Measurements from ENCODE around the gene SCCPDH. TPM values are rescaled to one million over a fixed set of nuclear protein-coding genes. Genes with fewer than 3 reads are reported as not detected.

The SCCPDH gene
- total RNA-seq, 1 experiment from 2014 or later: 26.1 TPM

DNA sequence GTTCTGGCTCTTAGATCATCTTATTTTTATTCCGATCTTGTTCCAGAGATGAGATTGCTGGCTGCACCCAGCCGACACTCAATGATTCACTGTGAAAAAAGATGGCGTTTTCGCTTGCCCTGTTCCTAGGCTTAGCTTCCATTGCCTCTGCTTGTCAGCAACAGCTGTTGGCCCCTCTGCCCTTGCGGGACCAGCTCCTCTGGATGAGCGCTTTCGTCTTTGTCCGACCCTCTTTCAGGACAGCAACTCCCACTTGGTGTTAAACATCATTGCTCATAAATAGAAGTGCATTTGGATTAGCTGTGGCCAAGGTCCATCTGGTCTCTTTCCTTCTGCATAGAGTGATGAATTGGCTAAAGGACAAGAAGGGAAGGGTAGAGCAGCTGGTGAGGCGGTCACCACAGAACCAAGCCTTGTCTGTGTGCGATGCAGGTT is 43.5 kb upstream of the SCCPDH start:
- intact Hi-C loops (cut with micrococcal nuclease; ENCODE audit: unreplicated experiment): no loop called here
- peaks cover 13% of the 10 kb centered on the region for H3K4me1 Mint-ChIP-seq (ENCODE audit: low read depth, unreplicated experiment)
- CTCF ChIA-PET: interaction anchor here (0.5 kb wide), 1 partner anchor 69 kb away, joined by 3 read pairs; no protein-coding TSS in a partner anchor
- H3K4me3 Mint-ChIP-seq (ENCODE audit: unreplicated experiment): no peak overlapping the region
- no peaks in the 10 kb centered on the region for H3K27me3 Mint-ChIP-seq (ENCODE audit: insufficient read depth, unreplicated experiment)
- H3K36me3 Mint-ChIP-seq (ENCODE audit: insufficient read depth, unreplicated experiment): no peaks in the 10 kb centered on the region
- POLR2A ChIA-PET: no interaction called here
- no TSS peak for BruUV-seq (replicated peaks)
- H3K27ac Mint-ChIP-seq (ENCODE audit: unreplicated experiment): no peak overlapping the region
- TF ChIP-seq, protein P1, sequence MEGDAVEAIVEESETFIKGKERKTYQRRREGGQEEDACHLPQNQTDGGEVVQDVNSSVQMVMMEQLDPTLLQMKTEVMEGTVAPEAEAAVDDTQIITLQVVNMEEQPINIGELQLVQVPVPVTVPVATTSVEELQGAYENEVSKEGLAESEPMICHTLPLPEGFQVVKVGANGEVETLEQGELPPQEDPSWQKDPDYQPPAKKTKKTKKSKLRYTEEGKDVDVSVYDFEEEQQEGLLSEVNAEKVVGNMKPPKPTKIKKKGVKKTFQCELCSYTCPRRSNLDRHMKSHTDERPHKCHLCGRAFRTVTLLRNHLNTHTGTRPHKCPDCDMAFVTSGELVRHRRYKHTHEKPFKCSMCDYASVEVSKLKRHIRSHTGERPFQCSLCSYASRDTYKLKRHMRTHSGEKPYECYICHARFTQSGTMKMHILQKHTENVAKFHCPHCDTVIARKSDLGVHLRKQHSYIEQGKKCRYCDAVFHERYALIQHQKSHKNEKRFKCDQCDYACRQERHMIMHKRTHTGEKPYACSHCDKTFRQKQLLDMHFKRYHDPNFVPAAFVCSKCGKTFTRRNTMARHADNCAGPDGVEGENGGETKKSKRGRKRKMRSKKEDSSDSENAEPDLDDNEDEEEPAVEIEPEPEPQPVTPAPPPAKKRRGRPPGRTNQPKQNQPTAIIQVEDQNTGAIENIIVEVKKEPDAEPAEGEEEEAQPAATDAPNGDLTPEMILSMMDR (IDR thresholded peaks at IDR 0.05; ENCODE audit: insufficient read depth in 1 of 2, low read depth in 1 of 2, low read length in 1 of 2, severe bottlenecking in 1 of 2, unreplicated experiment in 1 of 2): no peak
- no peaks in the 10 kb centered on the region for H3K27me3 ChIP-seq (replicated peaks; ENCODE audit: control insufficient read depth, insufficient read depth, low read length)
- H3K9me3 Mint-ChIP-seq (ENCODE audit: unreplicated experiment): no peaks in the 10 kb centered on the region
- H3K4me3 ChIP-seq (ENCODE audit: low read depth, low read length): no peak overlapping the region
- DNase-seq: no peak
- peaks cover 11% of the 10 kb centered on the region for H3K4me1 ChIP-seq
- H3K36me3 ChIP-seq (ENCODE audit: control insufficient read depth, insufficient read depth, low read length): no peaks in the 10 kb centered on the region
- no peaks in the 10 kb centered on the region for H3K9me3 ChIP-seq

DNA sequence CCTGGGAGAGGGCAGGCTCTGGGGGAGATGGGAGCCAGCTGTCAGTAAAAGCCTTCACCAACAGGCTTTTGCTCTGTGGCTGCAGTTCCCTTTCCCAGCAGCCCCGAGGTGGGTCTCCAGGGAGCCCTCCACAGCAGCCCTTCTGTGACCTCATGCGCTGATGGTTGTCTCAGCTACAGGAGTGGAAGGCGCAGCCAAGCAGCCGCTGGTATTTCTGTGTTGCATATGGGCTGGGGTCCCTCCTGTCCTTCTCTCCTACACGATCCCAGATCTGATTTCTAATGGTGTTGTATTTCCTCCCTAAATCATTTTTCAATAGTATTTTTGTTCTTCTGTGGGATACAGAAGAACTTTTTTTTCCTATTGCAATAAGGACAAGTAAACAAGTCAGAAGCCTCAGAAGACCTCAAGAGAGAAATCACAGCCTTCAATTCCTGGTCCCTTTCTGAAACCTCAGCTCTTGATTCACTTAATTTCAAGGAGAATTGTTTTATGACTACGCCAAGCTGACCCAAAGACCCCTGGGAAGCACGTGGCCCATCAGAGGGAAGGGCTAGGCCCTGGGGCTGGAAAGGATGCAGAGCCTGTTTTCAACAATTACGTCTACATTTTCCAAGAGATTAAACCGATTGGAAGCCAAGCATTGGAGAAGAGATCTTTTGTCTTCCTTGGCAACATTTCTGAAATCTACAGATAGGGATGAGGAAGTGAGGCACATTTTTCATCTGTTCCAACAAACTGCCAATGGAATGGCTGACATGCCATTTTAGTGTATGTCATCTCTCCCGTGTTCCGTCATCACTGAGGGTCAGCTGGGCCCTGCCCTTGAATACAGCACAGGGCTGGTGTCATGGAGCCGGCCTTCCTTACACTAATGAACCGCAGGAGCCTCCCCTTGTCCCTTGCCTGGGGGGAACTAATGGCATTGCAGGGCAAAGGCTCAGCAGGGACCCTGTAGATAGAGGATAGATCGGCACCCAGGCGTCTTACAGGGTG is 42.0 kb upstream of the SCCPDH start:
- Mint-ChIP-seq H3K9me3 (ENCODE audit: unreplicated experiment) (no peaks in the 10 kb centered on the region), H3K4me1 (ENCODE audit: low read depth, unreplicated experiment) (peaks cover 13% of the 10 kb centered on the region), H3K27me3 (ENCODE audit: insufficient read depth, unreplicated experiment) (no peaks in the 10 kb centered on the region), H3K27ac (ENCODE audit: unreplicated experiment) (no peak overlapping the region), H3K4me3 (ENCODE audit: unreplicated experiment) (no peak overlapping the region), H3K36me3 (ENCODE audit: insufficient read depth, unreplicated experiment) (no peaks in the 10 kb centered on the region)
- intact Hi-C loops (cut with micrococcal nuclease; ENCODE audit: unreplicated experiment): no loop called here
- no peak for DNase-seq
- ChIA-PET CTCF (no interaction called here), POLR2A (no interaction called here)
- Histone ChIP-seq H3K4me3 (ENCODE audit: low read depth, low read length) (no peak overlapping the region), H3K27me3 (replicated peaks; ENCODE audit: control insufficient read depth, insufficient read depth, low read length) (no peaks in the 10 kb centered on the region), H3K4me1 (peaks cover 11% of the 10 kb centered on the region), H3K36me3 (ENCODE audit: control insufficient read depth, insufficient read depth, low read length) (no peaks in the 10 kb centered on the region), H3K9me3 (no peaks in the 10 kb centered on the region)
- TF ChIP-seq, protein P1 (IDR thresholded peaks at IDR 0.05; ENCODE audit: insufficient read depth in 1 of 2, low read depth in 1 of 2, low read length in 1 of 2, severe bottlenecking in 1 of 2, unreplicated experiment in 1 of 2): no peak
- no TSS peak for BruUV-seq (replicated peaks)

DNA sequence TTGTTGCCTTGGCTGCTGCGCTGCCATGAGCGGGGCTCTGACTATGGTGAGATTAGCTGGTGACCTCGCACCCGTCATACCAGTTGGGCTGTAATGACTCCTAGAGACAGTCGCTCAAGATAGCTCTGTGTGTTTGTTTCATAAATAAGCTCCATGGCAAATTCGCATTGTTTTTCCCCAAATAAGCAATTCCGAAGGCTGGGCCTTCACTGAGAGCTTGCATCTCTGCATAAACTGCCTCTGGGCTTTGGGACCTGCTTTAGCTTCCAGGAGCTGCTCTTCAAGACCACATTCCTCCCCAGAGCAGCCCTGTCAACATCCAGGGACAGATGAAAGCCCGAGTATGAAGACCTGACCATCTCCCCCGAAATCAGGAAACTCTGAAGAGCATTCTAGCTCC is 40.7 kb upstream of the SCCPDH start:
- TF ChIP-seq, protein P1 (IDR thresholded peaks at IDR 0.05; ENCODE audit: insufficient read depth in 1 of 2, low read depth in 1 of 2, low read length in 1 of 2, severe bottlenecking in 1 of 2, unreplicated experiment in 1 of 2): no peak
- Mint-ChIP-seq H3K27me3 (ENCODE audit: insufficient read depth, unreplicated experiment) (no peaks in the 10 kb centered on the region), H3K4me3 (ENCODE audit: unreplicated experiment) (no peak overlapping the region), H3K9me3 (ENCODE audit: unreplicated experiment) (no peaks in the 10 kb centered on the region), H3K27ac (ENCODE audit: unreplicated experiment) (no peak overlapping the region), H3K36me3 (ENCODE audit: insufficient read depth, unreplicated experiment) (no peaks in the 10 kb centered on the region), H3K4me1 (ENCODE audit: low read depth, unreplicated experiment) (peaks cover 7% of the 10 kb centered on the region)
- ChIA-PET POLR2A (no interaction called here), CTCF (interaction anchor here (0.7 kb wide), 1 partner anchor 68 kb away, joined by 3 read pairs; no protein-coding TSS in a partner anchor)
- H3K27me3 ChIP-seq (replicated peaks; ENCODE audit: control insufficient read depth, insufficient read depth, low read length): no peaks in the 10 kb centered on the region
- no peaks in the 10 kb centered on the region for H3K9me3 ChIP-seq
- no TSS peak for BruUV-seq (replicated peaks)
- 0 out of 2 replicates have a peak, but pooled peaks cover 5% of the 10 kb centered on the region for H3K4me1 ChIP-seq
- no peaks in the 10 kb centered on the region for H3K36me3 ChIP-seq (ENCODE audit: control insufficient read depth, insufficient read depth, low read length)
- DNase-seq: no peak
- no peak overlapping the region for H3K4me3 ChIP-seq (ENCODE audit: low read depth, low read length)
- intact Hi-C loops (cut with micrococcal nuclease; ENCODE audit: unreplicated experiment): no loop called here
